ENCODE data around the gene SMARCC1.

The SMARCC1 gene

GRCh38 chr3:47741925-47742324 lies 39.8 kb downstream of the SMARCC1 start:
- H3K9me2 ChIP-seq (replicated peaks; ENCODE audit: insufficient read depth, low read length) = no peaks in the 10 kb centered on the region
- no peaks in the 10 kb centered on the region for H3K27me3 ChIP-seq (ENCODE audit: low read length)
- TF ChIP-seq EZH2phosphoT487 (conservative IDR thresholded peaks at IDR 0.05; ENCODE audit: low read length) = no peak
- TF ChIP-seq, protein P1, sequence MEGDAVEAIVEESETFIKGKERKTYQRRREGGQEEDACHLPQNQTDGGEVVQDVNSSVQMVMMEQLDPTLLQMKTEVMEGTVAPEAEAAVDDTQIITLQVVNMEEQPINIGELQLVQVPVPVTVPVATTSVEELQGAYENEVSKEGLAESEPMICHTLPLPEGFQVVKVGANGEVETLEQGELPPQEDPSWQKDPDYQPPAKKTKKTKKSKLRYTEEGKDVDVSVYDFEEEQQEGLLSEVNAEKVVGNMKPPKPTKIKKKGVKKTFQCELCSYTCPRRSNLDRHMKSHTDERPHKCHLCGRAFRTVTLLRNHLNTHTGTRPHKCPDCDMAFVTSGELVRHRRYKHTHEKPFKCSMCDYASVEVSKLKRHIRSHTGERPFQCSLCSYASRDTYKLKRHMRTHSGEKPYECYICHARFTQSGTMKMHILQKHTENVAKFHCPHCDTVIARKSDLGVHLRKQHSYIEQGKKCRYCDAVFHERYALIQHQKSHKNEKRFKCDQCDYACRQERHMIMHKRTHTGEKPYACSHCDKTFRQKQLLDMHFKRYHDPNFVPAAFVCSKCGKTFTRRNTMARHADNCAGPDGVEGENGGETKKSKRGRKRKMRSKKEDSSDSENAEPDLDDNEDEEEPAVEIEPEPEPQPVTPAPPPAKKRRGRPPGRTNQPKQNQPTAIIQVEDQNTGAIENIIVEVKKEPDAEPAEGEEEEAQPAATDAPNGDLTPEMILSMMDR (IDR thresholded peaks at IDR 0.05; ENCODE audit: insufficient read depth, low read length, poor library complexity, severe bottlenecking) = no peak
- no peak overlapping the region for H3K27ac ChIP-seq (ENCODE audit: low read depth, low read length)
- H2AFZ ChIP-seq (ENCODE audit: low read depth, low read length, severe bottlenecking) = no peak overlapping the region
- peaks cover 8% of the 10 kb centered on the region; the same call in 1 of the 2 replicates for H3F3A ChIP-seq (ENCODE audit: insufficient read depth)
- H3K4me3 ChIP-seq (ENCODE audit: insufficient read depth, low read length, poor library complexity, severe bottlenecking) = no peak overlapping the region
- no peak overlapping the region for H3K9ac ChIP-seq (ENCODE audit: low read length)
- H3K4me2 ChIP-seq (ENCODE audit: low read depth, low read length, poor library complexity, severe bottlenecking) = no peak overlapping the region
- H3K79me2 ChIP-seq (ENCODE audit: insufficient read depth, low read length) = peaks cover 87% of the 10 kb centered on the region
- H3K9me3 ChIP-seq (ENCODE audit: insufficient read depth, low read length) = no peaks in the 10 kb centered on the region
- H3K36me3 ChIP-seq (ENCODE audit: low read length) = peaks cover 20% of the 10 kb centered on the region; the same call in 1 of the 2 replicates
- peaks cover 12% of the 10 kb centered on the region for H4K20me1 ChIP-seq (ENCODE audit: low read depth, low read length)

DNA sequence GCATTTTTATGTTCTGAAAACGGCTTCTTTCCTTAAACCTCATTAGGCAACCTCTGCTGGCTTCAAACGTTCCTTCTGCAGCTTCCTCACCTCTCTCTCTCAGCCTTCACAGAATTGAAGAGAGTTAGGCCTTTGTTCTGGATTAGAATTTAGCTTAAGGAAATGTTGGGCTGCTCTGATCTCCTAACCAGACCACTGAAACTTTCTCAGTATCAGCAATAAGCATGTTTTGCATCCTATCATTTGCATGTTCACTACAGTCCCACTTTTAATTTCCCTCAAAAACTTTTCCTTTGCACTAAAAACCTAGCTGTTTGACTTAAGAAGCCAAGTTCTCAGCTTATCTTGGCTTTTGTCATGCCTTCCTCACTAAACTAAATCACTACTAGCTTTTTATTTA lies 49.5 kb downstream of the SMARCC1 start:
- peaks cover 41% of the 10 kb centered on the region for H3K36me3 ChIP-seq (ENCODE audit: low read length)
- no peak overlapping the region for H3K4me3 ChIP-seq (ENCODE audit: insufficient read depth, low read length, poor library complexity, severe bottlenecking)
- no peak overlapping the region for H2AFZ ChIP-seq (ENCODE audit: low read depth, low read length, severe bottlenecking)
- H3K9me3 ChIP-seq (ENCODE audit: insufficient read depth, low read length) = no peaks in the 10 kb centered on the region
- H3K79me2 ChIP-seq (ENCODE audit: insufficient read depth, low read length) = peaks cover 11% of the 10 kb centered on the region
- H4K20me1 ChIP-seq (ENCODE audit: low read depth, low read length) = peaks cover 3% of the 10 kb centered on the region; the same call in 1 of the 2 replicates
- H3K27ac ChIP-seq (ENCODE audit: low read depth, low read length) = no peak overlapping the region
- H3K27me3 ChIP-seq (ENCODE audit: low read length) = no peaks in the 10 kb centered on the region
- H3K9me2 ChIP-seq (replicated peaks; ENCODE audit: insufficient read depth, low read length) = no peaks in the 10 kb centered on the region
- H3K9ac ChIP-seq (ENCODE audit: low read length) = no peak overlapping the region
- peaks cover 4% of the 10 kb centered on the region; the same call in 1 of the 2 replicates for H3F3A ChIP-seq (ENCODE audit: insufficient read depth)
- no peak for TF ChIP-seq EZH2phosphoT487 (conservative IDR thresholded peaks at IDR 0.05; ENCODE audit: low read length)
- TF ChIP-seq, protein P1 (IDR thresholded peaks at IDR 0.05; ENCODE audit: insufficient read depth, low read length, poor library complexity, severe bottlenecking) = no peak
- H3K4me2 ChIP-seq (ENCODE audit: low read depth, low read length, poor library complexity, severe bottlenecking) = no peak overlapping the region

DNA sequence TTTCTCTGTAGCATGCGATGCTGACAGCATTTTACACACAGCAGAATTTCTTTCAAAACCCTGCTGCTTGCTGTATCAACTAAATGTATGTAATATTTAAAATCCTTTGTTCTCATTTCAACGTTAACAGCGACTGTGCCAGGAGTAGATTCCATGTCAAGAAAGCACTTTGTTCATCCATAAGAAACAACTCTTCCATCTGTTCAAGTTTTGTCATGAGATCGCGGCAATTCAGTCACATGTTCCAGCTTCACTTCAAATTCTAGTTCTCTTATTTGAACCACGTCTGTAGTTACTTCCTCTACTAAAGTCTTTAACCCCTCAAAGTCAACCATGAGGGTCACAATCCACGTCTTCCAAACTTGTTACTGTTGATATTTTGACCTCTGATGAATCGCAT lies 50.6 kb downstream of the SMARCC1 start:
- Histone ChIP-seq H3K27ac (ENCODE audit: low read depth, low read length) (no peak overlapping the region), H3K9me3 (ENCODE audit: insufficient read depth, low read length) (no peaks in the 10 kb centered on the region), H3K4me3 (ENCODE audit: insufficient read depth, low read length, poor library complexity, severe bottlenecking) (no peak overlapping the region), H3K9ac (ENCODE audit: low read length) (no peak overlapping the region), H3K9me2 (replicated peaks; ENCODE audit: insufficient read depth, low read length) (no peaks in the 10 kb centered on the region), H3K36me3 (ENCODE audit: low read length) (peaks cover 34% of the 10 kb centered on the region), H3F3A (ENCODE audit: insufficient read depth) (no peaks in the 10 kb centered on the region), H2AFZ (ENCODE audit: low read depth, low read length, severe bottlenecking) (no peak overlapping the region), H3K27me3 (ENCODE audit: low read length) (no peaks in the 10 kb centered on the region), H4K20me1 (ENCODE audit: low read depth, low read length) (no peaks in the 10 kb centered on the region), H3K79me2 (ENCODE audit: insufficient read depth, low read length) (peaks cover 6% of the 10 kb centered on the region; the same call in 1 of the 2 replicates), H3K4me2 (ENCODE audit: low read depth, low read length, poor library complexity, severe bottlenecking) (no peak overlapping the region)
- TF ChIP-seq, protein P1 (IDR thresholded peaks at IDR 0.05; ENCODE audit: insufficient read depth, low read length, poor library complexity, severe bottlenecking) = no peak
- TF ChIP-seq EZH2phosphoT487 (conservative IDR thresholded peaks at IDR 0.05; ENCODE audit: low read length) = no peak
